Measurements from ENCODE around the gene GPR35. TPM values are rescaled to one million over a fixed set of nuclear protein-coding genes. Genes with fewer than 3 reads are reported as not detected.
"Not testable (repeated sequence)": the region's sequence is repeated elsewhere in the genome, so short reads cannot be mapped to it uniquely, and the experiment has no call there.

GPR35 gene
- total RNA-seq, 5 donors from 2014 or later (not counting 1 experiment from before 2014, with no cell fraction given), result 6.2 to 16.2 (median 10.4) TPM

DNA sequence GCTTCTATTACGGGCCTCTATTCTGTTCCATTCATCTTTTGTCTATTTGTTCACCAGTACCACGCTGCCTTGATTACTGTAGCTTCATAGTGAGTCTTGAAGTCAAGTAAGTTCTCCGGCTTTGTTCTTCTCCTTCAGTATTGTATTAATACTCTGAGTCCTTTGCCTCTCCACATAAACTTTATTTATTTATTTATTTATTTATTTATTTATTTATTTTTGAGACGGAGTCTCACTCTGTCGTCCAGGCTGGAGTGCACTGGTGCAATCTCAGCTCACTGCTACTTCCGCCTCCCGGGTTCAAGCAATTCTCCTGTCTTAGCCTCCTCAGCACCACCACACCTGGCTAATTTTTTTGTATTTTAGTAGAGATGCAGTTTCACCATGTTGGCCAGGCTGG is 34.6 kb downstream of the GPR35 start:
- H3K27ac ChIP-seq (ENCODE audit: low read length); DNase-seq; H3K4me3 Mint-ChIP-seq; H3K27ac Mint-ChIP-seq; H3K4me3 ChIP-seq (ENCODE audit: control insufficient read depth in 1 of 2, extremely low read depth in 1 of 2, low read length in 1 of 2); H3K27me3 ChIP-seq (replicated peaks in 1 of 2; ENCODE audit: control insufficient read depth in 2 of 2, extremely low read depth in 1 of 2, insufficient read depth in 2 of 2, low read length in 1 of 2); H3K9me3 ChIP-seq; H3K36me3 ChIP-seq (ENCODE audit: control insufficient read depth in 2 of 2, extremely low read depth in 1 of 2, insufficient read depth in 1 of 2, low read length in 1 of 2); CTCF ChIA-PET; H3K36me3 Mint-ChIP-seq; POLR2A ChIA-PET; H3K9me3 Mint-ChIP-seq; ATAC-seq (replicated peaks in 1 of 4): not testable (repeated sequence)
- Mint-ChIP-seq H3K4me1 (peaks cover 0 to 12% (median 12%) of the 10 kb centered on the region in 3 donors), H3K27me3 (peaks cover 6 to 17% of the 10 kb centered on the region in 2 donors)
- no CpG with 5 or more reads among the region's 7 CpGs for WGBS (ENCODE audit: insufficient coverage)
- peaks cover 0 to 11% of the 10 kb centered on the region in 2 experiments for H3K4me1 ChIP-seq (ENCODE audit: control insufficient read depth in 1 of 2, extremely low read depth in 1 of 2, insufficient read depth in 2 of 2, low read length in 2 of 2)

DNA sequence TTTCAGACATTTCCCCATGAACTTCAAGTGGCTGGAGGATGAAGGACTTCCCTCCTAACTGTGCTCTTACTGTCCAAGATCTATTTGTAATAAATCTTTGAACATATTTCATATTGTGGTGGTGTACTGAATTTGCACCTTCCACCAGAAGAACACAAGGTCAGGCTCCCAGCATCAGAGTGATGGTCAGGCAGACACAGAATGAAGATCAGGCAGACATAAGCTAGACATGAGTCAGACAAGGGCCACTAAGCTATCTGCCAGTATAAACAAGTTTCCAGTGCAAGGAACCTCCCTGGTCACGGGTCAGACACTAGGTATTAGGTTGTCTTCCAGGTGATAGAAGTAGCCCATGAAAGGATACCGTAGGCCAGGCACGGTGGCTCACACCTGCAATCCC is 37.4 kb downstream of the GPR35 start:
- Mint-ChIP-seq H3K27me3 (peaks cover 15 to 28% of the 10 kb centered on the region in 2 donors), H3K27ac (no peak overlapping the region), H3K4me3 (no peak overlapping the region), H3K9me3 (peaks cover 0 to 17% (median 4%) of the 10 kb centered on the region in 3 donors), H3K4me1 (peaks cover 0 to under 1% (median 0%) of the 10 kb centered on the region in 3 donors), H3K36me3 (peaks cover 4% of the 10 kb centered on the region)
- DNase-seq, result no peak
- Histone ChIP-seq H3K36me3 (ENCODE audit: control insufficient read depth in 2 of 2, extremely low read depth in 1 of 2, insufficient read depth in 1 of 2, low read length in 1 of 2) (no peaks in the 10 kb centered on the region), H3K27ac (ENCODE audit: low read length) (no peak overlapping the region), H3K27me3 (replicated peaks in 1 of 2; ENCODE audit: control insufficient read depth in 2 of 2, extremely low read depth in 1 of 2, insufficient read depth in 2 of 2, low read length in 1 of 2) (peaks cover 3 to 6% of the 10 kb centered on the region in 2 experiments), H3K4me3 (ENCODE audit: control insufficient read depth in 1 of 2, extremely low read depth in 1 of 2, low read length in 1 of 2) (no peak overlapping the region), H3K9me3 (no peaks in the 10 kb centered on the region), H3K4me1 (ENCODE audit: control insufficient read depth in 1 of 2, extremely low read depth in 1 of 2, insufficient read depth in 2 of 2, low read length in 2 of 2) (no peaks in the 10 kb centered on the region)
- CTCF ChIA-PET, result no interaction called here
- ATAC-seq (replicated peaks in 1 of 4), result no peak
- POLR2A ChIA-PET, result no interaction called here
- WGBS (ENCODE audit: insufficient coverage), result 90% methylated on average over 3 of the region's 3 CpGs

DNA sequence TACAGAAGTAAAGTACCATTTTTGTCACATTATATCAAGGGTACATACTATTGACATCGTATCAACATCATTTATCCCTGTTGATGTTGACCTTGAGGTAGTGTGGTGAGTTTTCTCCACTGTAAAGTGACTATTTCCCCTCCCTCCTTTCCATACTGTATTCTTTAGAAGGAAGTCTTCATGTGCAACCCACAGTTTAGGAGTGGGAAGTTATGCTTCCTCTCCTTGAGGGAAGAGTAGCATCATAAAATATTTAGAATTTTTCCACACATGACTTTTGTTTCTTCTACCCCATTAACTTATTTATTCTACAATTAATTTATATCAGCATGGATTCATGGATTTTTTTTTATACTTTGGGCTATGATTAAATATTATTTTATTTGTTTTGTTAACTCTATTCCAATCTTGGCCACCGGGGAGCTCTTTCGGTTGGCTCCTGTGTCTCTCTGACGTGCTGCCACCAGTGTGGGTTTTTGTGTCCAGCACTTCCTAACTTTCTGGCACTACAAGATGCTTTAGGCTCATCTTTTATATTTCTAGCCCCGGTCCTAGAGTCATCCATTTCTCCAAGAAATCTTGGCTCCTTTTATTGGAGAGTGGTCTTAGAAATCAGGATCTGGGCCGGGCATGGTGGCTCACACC is 38.4 kb downstream of the GPR35 start:
- Mint-ChIP-seq H3K4me1 (no peaks in the 10 kb centered on the region), H3K27ac (no peak overlapping the region), H3K27me3 (peaks cover 19 to 34% of the 10 kb centered on the region in 2 donors), H3K9me3 (peaks cover 0 to 17% (median 4%) of the 10 kb centered on the region in 3 donors), H3K36me3 (peaks cover 4% of the 10 kb centered on the region), H3K4me3 (no peak overlapping the region)
- DNase-seq (no peak), ATAC-seq (replicated peaks in 1 of 4) (no peak)
- Histone ChIP-seq H3K36me3 (ENCODE audit: control insufficient read depth in 2 of 2, extremely low read depth in 1 of 2, insufficient read depth in 1 of 2, low read length in 1 of 2) (no peaks in the 10 kb centered on the region), H3K27ac (ENCODE audit: low read length) (no peak overlapping the region), H3K4me3 (ENCODE audit: control insufficient read depth in 1 of 2, extremely low read depth in 1 of 2, low read length in 1 of 2) (no peak overlapping the region), H3K9me3 (no peaks in the 10 kb centered on the region), H3K4me1 (ENCODE audit: control insufficient read depth in 1 of 2, extremely low read depth in 1 of 2, insufficient read depth in 2 of 2, low read length in 2 of 2) (no peaks in the 10 kb centered on the region), H3K27me3 (replicated peaks in 1 of 2; ENCODE audit: control insufficient read depth in 2 of 2, extremely low read depth in 1 of 2, insufficient read depth in 2 of 2, low read length in 1 of 2) (peaks cover 3 to 6% of the 10 kb centered on the region in 2 experiments)
- CTCF ChIA-PET, result no interaction called here
- WGBS (ENCODE audit: insufficient coverage), result 60% methylated on average over 1 of the region's 6 CpGs
- POLR2A ChIA-PET, result no interaction called here

DNA sequence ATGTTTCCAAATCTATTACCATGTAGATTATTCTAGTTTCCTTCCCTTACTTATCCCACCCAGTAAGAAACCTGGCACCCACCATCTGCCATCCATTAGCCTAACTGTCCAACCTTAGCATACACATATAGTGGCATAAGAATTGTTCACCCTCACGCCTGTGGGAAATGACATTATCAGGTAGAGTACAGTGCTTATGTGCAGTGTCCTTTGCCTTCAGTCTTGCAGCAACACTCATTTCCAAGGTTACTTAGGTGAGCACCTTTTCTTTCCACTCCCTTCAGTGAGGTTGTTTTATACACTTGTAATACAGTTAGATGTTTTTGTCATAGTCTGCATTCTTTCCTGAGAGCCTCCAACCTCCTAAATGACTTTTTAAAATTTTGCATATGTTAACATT is 39.3 kb downstream of the GPR35 start:
- no CpG with 5 or more reads among the region's 1 CpG for WGBS (ENCODE audit: insufficient coverage)
- H3K27ac ChIP-seq (ENCODE audit: low read length), result no peak overlapping the region
- Mint-ChIP-seq H3K4me1 (no peaks in the 10 kb centered on the region), H3K36me3 (peaks cover 4% of the 10 kb centered on the region), H3K27ac (no peak overlapping the region), H3K4me3 (no peak overlapping the region), H3K9me3 (peaks cover 0 to 17% (median 4%) of the 10 kb centered on the region in 3 donors), H3K27me3 (peaks cover 17 to 35% of the 10 kb centered on the region in 2 donors)
- H3K4me3 ChIP-seq (ENCODE audit: control insufficient read depth in 1 of 2, extremely low read depth in 1 of 2, low read length in 1 of 2), result no peak overlapping the region
- POLR2A ChIA-PET, result no interaction called here
- peaks cover 3 to 6% of the 10 kb centered on the region in 2 experiments for H3K27me3 ChIP-seq (replicated peaks in 1 of 2; ENCODE audit: control insufficient read depth in 2 of 2, extremely low read depth in 1 of 2, insufficient read depth in 2 of 2, low read length in 1 of 2)
- H3K9me3 ChIP-seq, result no peaks in the 10 kb centered on the region
- CTCF ChIA-PET, result no interaction called here
- no peaks in the 10 kb centered on the region for H3K36me3 ChIP-seq (ENCODE audit: control insufficient read depth in 2 of 2, extremely low read depth in 1 of 2, insufficient read depth in 1 of 2, low read length in 1 of 2)
- H3K4me1 ChIP-seq (ENCODE audit: control insufficient read depth in 1 of 2, extremely low read depth in 1 of 2, insufficient read depth in 2 of 2, low read length in 2 of 2), result no peaks in the 10 kb centered on the region
- DNase-seq (no peak), ATAC-seq (replicated peaks in 1 of 4) (no peak)

DNA sequence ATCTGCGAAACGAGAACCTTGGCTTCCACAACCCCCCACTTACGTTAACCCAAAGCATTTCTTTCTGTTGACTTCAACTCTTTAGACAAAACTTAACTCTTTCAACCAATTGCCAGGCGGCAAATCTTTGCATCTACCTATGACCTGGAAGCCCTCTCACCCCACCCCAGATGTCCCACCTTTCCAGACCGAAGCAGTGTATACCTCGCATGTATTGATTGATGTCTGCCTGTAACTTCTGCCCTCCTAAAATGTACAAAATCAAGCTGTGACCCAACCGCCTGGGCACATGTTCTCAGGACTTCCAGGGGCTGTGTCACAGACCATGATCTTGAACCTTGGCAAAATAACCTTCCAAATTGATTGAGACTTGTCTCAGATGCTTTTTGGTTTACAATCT is 45.1 kb downstream of the GPR35 start:
- H3K27me3 ChIP-seq (replicated peaks in 1 of 2; ENCODE audit: control insufficient read depth in 2 of 2, extremely low read depth in 1 of 2, insufficient read depth in 2 of 2, low read length in 1 of 2), result peaks cover 4 to 20% of the 10 kb centered on the region in 2 experiments
- H3K4me3 ChIP-seq (ENCODE audit: control insufficient read depth in 1 of 2, extremely low read depth in 1 of 2, low read length in 1 of 2), result no peak overlapping the region
- ATAC-seq (replicated peaks in 1 of 4), result no peak
- WGBS (ENCODE audit: insufficient coverage), result 91% methylated on average over 7 of the region's 7 CpGs
- H3K4me1 ChIP-seq (ENCODE audit: control insufficient read depth in 1 of 2, extremely low read depth in 1 of 2, insufficient read depth in 2 of 2, low read length in 2 of 2), result no peaks in the 10 kb centered on the region
- no peak for DNase-seq
- no peak overlapping the region for H3K27ac Mint-ChIP-seq
- no peaks in the 10 kb centered on the region for H3K36me3 ChIP-seq (ENCODE audit: control insufficient read depth in 2 of 2, extremely low read depth in 1 of 2, insufficient read depth in 1 of 2, low read length in 1 of 2)
- H3K9me3 ChIP-seq, result no peaks in the 10 kb centered on the region
- no peaks in the 10 kb centered on the region for H3K36me3 Mint-ChIP-seq
- no peak overlapping the region for H3K27ac ChIP-seq (ENCODE audit: low read length)
- ChIA-PET POLR2A (no interaction called here), CTCF (no interaction called here)
- H3K4me3 Mint-ChIP-seq, result no peak overlapping the region
- H3K9me3 Mint-ChIP-seq, result peaks cover 0 to 7% (median 0%) of the 10 kb centered on the region in 3 donors
- H3K4me1 Mint-ChIP-seq, result no peaks in the 10 kb centered on the region
- peaks cover 29 to 43% of the 10 kb centered on the region in 2 donors for H3K27me3 Mint-ChIP-seq

DNA sequence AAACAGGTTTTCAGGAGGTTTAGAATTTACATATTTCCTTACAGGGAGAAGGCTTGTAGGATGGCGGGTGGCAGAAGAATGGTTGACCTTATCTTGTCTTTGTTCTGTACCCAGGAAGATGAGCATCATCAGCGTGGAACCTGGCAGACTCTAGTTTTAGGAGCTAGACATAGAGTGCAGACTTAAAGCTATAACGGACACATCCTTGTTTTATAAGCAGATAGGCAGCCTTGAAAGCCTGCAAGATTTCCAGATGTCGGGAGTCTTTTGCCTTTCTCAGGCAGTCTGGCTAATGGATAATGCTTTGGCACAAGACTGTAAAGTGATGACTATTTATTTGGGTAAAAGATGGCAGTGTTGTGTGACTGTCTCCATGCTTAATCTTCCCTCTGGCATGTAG is 45.7 kb downstream of the GPR35 start:
- no peaks in the 10 kb centered on the region for H3K4me1 Mint-ChIP-seq
- POLR2A ChIA-PET, result no interaction called here
- no peaks in the 10 kb centered on the region for H3K9me3 ChIP-seq
- CTCF ChIA-PET, result no interaction called here
- peaks cover 27 to 43% of the 10 kb centered on the region in 2 donors for H3K27me3 Mint-ChIP-seq
- H3K36me3 ChIP-seq (ENCODE audit: control insufficient read depth in 2 of 2, extremely low read depth in 1 of 2, insufficient read depth in 1 of 2, low read length in 1 of 2), result no peaks in the 10 kb centered on the region
- no peak overlapping the region for H3K27ac Mint-ChIP-seq
- WGBS (ENCODE audit: insufficient coverage), result 86% methylated on average over 3 of the region's 4 CpGs
- peaks cover 0 to 4% (median 0%) of the 10 kb centered on the region in 3 donors for H3K9me3 Mint-ChIP-seq
- no peak for DNase-seq
- H3K36me3 Mint-ChIP-seq, result no peaks in the 10 kb centered on the region
- ATAC-seq (replicated peaks in 1 of 4), result no peak
- peaks cover 2 to 20% of the 10 kb centered on the region in 2 experiments for H3K27me3 ChIP-seq (replicated peaks in 1 of 2; ENCODE audit: control insufficient read depth in 2 of 2, extremely low read depth in 1 of 2, insufficient read depth in 2 of 2, low read length in 1 of 2)
- H3K27ac ChIP-seq (ENCODE audit: low read length), result no peak overlapping the region
- H3K4me3 Mint-ChIP-seq, result no peak overlapping the region
- no peaks in the 10 kb centered on the region for H3K4me1 ChIP-seq (ENCODE audit: control insufficient read depth in 1 of 2, extremely low read depth in 1 of 2, insufficient read depth in 2 of 2, low read length in 2 of 2)
- no peak overlapping the region for H3K4me3 ChIP-seq (ENCODE audit: control insufficient read depth in 1 of 2, extremely low read depth in 1 of 2, low read length in 1 of 2)
